Measurements from ENCODE around the gene GLB1L.

GLB1L gene

GRCh38 chr2:219272356-219272755 lies 27.1 kb upstream of the GLB1L start:
- no peak for TF ChIP-seq ZFX (IDR thresholded peaks at IDR 0.05)
- TF ChIP-seq, protein P1, sequence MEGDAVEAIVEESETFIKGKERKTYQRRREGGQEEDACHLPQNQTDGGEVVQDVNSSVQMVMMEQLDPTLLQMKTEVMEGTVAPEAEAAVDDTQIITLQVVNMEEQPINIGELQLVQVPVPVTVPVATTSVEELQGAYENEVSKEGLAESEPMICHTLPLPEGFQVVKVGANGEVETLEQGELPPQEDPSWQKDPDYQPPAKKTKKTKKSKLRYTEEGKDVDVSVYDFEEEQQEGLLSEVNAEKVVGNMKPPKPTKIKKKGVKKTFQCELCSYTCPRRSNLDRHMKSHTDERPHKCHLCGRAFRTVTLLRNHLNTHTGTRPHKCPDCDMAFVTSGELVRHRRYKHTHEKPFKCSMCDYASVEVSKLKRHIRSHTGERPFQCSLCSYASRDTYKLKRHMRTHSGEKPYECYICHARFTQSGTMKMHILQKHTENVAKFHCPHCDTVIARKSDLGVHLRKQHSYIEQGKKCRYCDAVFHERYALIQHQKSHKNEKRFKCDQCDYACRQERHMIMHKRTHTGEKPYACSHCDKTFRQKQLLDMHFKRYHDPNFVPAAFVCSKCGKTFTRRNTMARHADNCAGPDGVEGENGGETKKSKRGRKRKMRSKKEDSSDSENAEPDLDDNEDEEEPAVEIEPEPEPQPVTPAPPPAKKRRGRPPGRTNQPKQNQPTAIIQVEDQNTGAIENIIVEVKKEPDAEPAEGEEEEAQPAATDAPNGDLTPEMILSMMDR (conservative IDR thresholded peaks at IDR 0.05), result no peak
- H3K27ac ChIP-seq, result no peak overlapping the region

DNA sequence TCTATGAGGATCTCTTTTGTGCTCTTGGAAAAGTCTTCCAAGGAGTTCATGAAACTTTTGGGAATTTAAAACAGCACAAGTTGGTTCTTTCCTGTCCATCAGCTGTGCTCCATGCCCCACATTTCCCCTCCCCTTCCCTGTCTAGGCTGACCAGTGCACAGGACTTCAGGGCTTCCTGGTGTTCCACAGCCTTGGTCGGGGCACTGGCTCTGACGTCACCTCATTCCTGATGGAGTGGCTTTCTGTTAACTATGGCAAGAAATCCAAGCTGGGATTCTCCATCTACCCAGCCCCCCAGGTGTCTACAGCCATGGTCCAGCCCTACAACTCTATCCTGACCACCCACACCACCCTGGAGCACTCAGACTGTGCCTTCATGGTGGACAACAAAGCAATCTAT lies 25.8 kb upstream of the GLB1L start:
- TF ChIP-seq ZFX (IDR thresholded peaks at IDR 0.05), result no peak
- TF ChIP-seq, protein P1 (conservative IDR thresholded peaks at IDR 0.05), result no peak
- no peak overlapping the region for H3K27ac ChIP-seq

DNA sequence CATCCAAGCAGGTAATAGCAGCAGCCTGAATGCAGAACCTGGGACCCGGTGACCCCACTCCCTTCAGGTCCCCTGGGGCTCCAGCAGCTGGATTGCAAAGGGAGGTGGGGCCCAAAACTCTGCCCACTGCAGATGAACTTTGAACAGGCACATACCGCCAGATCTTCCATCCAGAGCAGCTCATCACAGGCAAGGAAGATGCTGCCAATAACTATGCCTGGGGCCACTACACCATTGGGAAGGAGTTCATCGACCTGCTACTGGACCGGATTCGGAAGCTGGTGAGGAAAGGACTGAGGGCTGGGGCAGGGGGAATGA lies 24.8 kb upstream of the GLB1L start:
- TF ChIP-seq, protein P1 (conservative IDR thresholded peaks at IDR 0.05), result no peak
- TF ChIP-seq ZFX (IDR thresholded peaks at IDR 0.05), result no peak
- H3K27ac ChIP-seq, result no peak overlapping the region

DNA sequence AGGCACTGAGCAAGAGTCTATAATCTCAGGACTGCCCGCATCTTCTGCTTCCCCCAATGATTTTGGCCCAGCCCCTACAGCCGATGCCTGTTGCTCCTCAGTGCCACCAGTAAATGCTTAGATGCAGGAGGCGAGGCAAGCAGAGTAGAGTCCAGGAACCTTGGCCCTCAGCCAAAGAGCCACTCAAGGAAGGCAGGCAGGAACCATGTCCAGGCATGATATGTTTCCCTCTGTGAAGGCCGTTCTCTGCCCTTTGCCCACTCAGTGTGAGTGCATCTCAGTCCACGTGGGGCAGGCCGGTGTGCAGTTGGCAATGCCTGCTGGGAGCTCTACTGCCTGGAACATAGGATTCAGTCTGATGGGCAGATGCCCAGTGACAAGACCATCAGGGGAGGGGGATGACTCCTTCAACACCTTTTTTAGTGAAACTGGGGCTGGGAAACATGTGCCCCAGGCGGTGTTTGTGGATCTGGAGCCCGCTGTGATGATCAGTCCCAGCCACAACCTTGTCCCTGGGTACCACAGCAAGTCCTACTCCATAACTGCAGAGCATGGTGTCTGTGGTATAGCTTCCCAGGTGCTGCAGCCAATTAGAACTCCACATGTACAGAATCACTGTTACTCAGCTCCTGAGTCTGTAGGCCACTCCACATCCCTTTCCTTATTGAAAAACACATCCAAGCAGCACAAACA lies 24.3 kb upstream of the GLB1L start:
- TF ChIP-seq, protein P1 (conservative IDR thresholded peaks at IDR 0.05), result no peak
- no peak for TF ChIP-seq ZFX (IDR thresholded peaks at IDR 0.05)
- H3K27ac ChIP-seq, result no peak overlapping the region

DNA sequence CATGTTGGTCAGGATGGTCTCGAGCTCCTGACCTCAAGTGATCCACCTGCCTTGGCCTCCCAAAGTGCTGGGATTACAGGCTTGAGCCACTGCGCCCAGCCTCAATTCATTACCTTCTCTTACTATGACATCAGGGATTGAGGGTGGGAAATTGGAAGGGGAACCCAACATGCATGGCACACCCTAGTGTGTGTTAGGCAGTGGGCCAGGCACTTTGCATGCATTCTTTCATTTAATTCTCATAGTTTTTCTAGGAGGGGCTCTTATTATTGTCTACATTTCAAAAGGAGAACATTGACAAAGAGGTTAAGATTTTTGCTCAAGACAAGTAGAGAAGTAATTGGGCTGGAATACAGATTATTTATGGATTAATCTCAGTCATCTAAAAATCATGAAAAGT lies 23.1 kb upstream of the GLB1L start:
- H3K27ac ChIP-seq, result no peak overlapping the region
- no peak for TF ChIP-seq ZFX (IDR thresholded peaks at IDR 0.05)
- TF ChIP-seq, protein P1 (conservative IDR thresholded peaks at IDR 0.05), result no peak

DNA sequence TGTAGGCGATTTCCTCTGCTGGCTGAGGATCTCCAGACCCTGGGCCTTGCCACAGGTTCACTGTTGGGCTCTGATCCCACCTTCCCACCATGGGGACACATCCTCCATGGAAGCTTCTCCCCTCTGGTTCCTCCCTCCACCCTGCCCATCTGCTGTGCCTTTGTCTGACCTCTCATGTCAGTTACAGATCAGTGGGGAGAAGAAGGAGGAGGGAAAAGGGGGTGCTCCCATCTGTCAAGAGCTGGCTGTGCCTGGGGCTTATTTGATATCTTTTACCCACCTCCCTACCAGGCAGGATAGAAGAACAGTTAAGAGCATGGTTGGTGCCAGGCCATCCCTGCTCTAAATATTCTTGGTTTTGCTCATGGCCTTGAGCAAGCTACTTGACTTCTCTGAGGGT lies 21.6 kb upstream of the GLB1L start:
- TF ChIP-seq ZFX (IDR thresholded peaks at IDR 0.05), result no peak
- TF ChIP-seq, protein P1 (conservative IDR thresholded peaks at IDR 0.05), result no peak

GRCh38 chr2:219266232-219266631 lies 21.0 kb upstream of the GLB1L start:
- H3K27ac ChIP-seq, result no peak overlapping the region
- TF ChIP-seq ZFX (IDR thresholded peaks at IDR 0.05), result no peak
- TF ChIP-seq, protein P1 (conservative IDR thresholded peaks at IDR 0.05), result no peak

More for the DNA sequence above, 21.6 kb upstream of the GLB1L start:
- H3K27ac ChIP-seq, result no peak overlapping the region
